Measurements from ENCODE around the gene ST8SIA1. TPM values are rescaled to one million over a fixed set of nuclear protein-coding genes. Genes with fewer than 3 reads are reported as not detected.

The ST8SIA1 gene
- polyA plus RNA-seq, 1 of the 3 experiments (the other 2 are of a cell fraction), result 0.12 TPM

DNA sequence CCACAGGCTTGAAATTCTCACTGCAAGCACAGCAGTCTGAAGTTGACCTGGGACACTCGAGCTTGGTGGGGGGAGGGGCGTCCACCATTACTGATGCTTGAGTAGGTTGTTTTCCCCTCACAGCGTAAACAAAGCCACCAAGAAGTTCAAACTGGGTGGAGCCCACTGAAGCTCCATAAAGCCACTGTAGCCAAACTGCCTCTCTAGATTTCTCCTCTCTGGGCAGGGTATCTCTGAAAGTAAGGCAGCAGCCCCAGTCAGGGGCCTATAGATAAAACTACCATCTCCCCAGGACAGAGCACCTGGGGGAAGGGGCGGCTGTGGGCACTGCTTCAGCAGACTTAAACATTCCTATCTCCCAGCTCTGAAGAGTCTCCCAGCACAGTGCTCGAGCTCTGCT, 31.7 kb upstream of the ST8SIA1 start:
- CTCF ChIA-PET, result interaction anchor here (0.6 to 1.6 kb wide), 2 partner anchors 31 to 184 kb away, joined by 3 read pairs; no protein-coding TSS in a partner anchor
- Histone ChIP-seq H3F3A (replicated peaks; ENCODE audit: insufficient read depth) (no peaks in the 10 kb centered on the region), H3K9me2 (0 out of 2 replicates have a peak, but pooled peaks cover 4% of the 10 kb centered on the region), H3K27me3 (ENCODE audit: insufficient read depth) (no peaks in the 10 kb centered on the region), H3K9ac (no peak overlapping the region), H3K9me3 (no peaks in the 10 kb centered on the region), H3K27ac (ENCODE audit: low read depth in 2 of 2, low read length in 1 of 2) (no peak overlapping the region), H4K20me1 (ENCODE audit: insufficient read depth) (no peaks in the 10 kb centered on the region), H3K36me3 (replicated peaks in 1 of 2; ENCODE audit: control insufficient read depth in 1 of 2, insufficient read depth in 2 of 2, low read length in 1 of 2) (no peaks in the 10 kb centered on the region), H3K4me3 (ENCODE audit: low read depth in 2 of 2, low read length in 1 of 2) (no peak overlapping the region), H3K4me2 (no peak overlapping the region), H3K79me2 (ENCODE audit: insufficient read depth) (no peaks in the 10 kb centered on the region), H3K4me1 (ENCODE audit: control insufficient read depth in 1 of 2, insufficient read depth in 2 of 2, low read depth in 1 of 2, low read length in 1 of 2) (no peaks in the 10 kb centered on the region), H2AFZ (ENCODE audit: low read depth) (no peak overlapping the region)
- DNase-seq, result no peak
- 11% methylated on average over 3 of the region's 5 CpGs for WGBS (ENCODE audit: low lambda C conversion rate)
- TF ChIP-seq FOXJ3 (CRISPR knock-in tag; IDR thresholded peaks at IDR 0.05) (no peak), NRF1 (IDR thresholded peaks at IDR 0.05; ENCODE audit: low read depth, low read length) (no peak), EZH2phosphoT487 (IDR thresholded peaks at IDR 0.05; ENCODE audit: borderline replicate concordance, low read depth) (no peak), TEAD4 (IDR thresholded peaks at IDR 0.05; ENCODE audit: borderline replicate concordance, insufficient read depth) (no peak), SIN3A (IDR thresholded peaks at IDR 0.05; ENCODE audit: borderline replicate concordance, low read depth, low read length) (no peak), GABPA (IDR thresholded peaks at IDR 0.05; ENCODE audit: low read depth) (no peak), NFIC (IDR thresholded peaks at IDR 0.05; ENCODE audit: borderline replicate concordance) (no peak), EP300 (IDR thresholded peaks at IDR 0.05; ENCODE audit: borderline replicate concordance in 1 of 2, low read depth in 1 of 2, low read length in 1 of 2) (no peak), FOSL2 (IDR thresholded peaks at IDR 0.05; ENCODE audit: borderline replicate concordance, low read depth) (no peak), MXI1 (IDR thresholded peaks at IDR 0.05; ENCODE audit: low read depth, low read length) (no peak), MEF2A (IDR thresholded peaks at IDR 0.05; ENCODE audit: borderline replicate concordance, low read depth) (no peak), ELF1 (IDR thresholded peaks at IDR 0.05) (no peak), RCOR1 (IDR thresholded peaks at IDR 0.05; ENCODE audit: low read length) (no peak), CHD2 (IDR thresholded peaks at IDR 0.05; ENCODE audit: low read length, partially characterized antibody) (no peak), TAF1 (IDR thresholded peaks at IDR 0.05; ENCODE audit: borderline replicate concordance, low read depth, low read length) (no peak)
- TF ChIP-seq, protein P1, sequence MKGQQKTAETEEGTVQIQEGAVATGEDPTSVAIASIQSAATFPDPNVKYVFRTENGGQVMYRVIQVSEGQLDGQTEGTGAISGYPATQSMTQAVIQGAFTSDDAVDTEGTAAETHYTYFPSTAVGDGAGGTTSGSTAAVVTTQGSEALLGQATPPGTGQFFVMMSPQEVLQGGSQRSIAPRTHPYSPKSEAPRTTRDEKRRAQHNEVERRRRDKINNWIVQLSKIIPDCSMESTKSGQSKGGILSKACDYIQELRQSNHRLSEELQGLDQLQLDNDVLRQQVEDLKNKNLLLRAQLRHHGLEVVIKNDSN (IDR thresholded peaks at IDR 0.05; ENCODE audit: borderline replicate concordance, low read depth), result no peak
- TF ChIP-seq, protein P2, sequence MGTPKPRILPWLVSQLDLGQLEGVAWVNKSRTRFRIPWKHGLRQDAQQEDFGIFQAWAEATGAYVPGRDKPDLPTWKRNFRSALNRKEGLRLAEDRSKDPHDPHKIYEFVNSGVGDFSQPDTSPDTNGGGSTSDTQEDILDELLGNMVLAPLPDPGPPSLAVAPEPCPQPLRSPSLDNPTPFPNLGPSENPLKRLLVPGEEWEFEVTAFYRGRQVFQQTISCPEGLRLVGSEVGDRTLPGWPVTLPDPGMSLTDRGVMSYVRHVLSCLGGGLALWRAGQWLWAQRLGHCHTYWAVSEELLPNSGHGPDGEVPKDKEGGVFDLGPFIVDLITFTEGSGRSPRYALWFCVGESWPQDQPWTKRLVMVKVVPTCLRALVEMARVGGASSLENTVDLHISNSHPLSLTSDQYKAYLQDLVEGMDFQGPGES (IDR thresholded peaks at IDR 0.05; ENCODE audit: low read depth, low read length), result no peak
- TF ChIP-seq, protein P3, sequence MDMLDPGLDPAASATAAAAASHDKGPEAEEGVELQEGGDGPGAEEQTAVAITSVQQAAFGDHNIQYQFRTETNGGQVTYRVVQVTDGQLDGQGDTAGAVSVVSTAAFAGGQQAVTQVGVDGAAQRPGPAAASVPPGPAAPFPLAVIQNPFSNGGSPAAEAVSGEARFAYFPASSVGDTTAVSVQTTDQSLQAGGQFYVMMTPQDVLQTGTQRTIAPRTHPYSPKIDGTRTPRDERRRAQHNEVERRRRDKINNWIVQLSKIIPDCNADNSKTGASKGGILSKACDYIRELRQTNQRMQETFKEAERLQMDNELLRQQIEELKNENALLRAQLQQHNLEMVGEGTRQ (IDR thresholded peaks at IDR 0.05; ENCODE audit: borderline replicate concordance, low read depth, low read length), result no peak
- TF ChIP-seq, protein P4, sequence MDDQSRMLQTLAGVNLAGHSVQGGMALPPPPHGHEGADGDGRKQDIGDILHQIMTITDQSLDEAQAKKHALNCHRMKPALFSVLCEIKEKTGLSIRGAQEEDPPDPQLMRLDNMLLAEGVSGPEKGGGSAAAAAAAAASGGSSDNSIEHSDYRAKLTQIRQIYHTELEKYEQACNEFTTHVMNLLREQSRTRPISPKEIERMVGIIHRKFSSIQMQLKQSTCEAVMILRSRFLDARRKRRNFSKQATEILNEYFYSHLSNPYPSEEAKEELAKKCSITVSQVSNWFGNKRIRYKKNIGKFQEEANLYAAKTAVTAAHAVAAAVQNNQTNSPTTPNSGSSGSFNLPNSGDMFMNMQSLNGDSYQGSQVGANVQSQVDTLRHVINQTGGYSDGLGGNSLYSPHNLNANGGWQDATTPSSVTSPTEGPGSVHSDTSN (IDR thresholded peaks at IDR 0.05), result no peak
- TF ChIP-seq, protein P5, sequence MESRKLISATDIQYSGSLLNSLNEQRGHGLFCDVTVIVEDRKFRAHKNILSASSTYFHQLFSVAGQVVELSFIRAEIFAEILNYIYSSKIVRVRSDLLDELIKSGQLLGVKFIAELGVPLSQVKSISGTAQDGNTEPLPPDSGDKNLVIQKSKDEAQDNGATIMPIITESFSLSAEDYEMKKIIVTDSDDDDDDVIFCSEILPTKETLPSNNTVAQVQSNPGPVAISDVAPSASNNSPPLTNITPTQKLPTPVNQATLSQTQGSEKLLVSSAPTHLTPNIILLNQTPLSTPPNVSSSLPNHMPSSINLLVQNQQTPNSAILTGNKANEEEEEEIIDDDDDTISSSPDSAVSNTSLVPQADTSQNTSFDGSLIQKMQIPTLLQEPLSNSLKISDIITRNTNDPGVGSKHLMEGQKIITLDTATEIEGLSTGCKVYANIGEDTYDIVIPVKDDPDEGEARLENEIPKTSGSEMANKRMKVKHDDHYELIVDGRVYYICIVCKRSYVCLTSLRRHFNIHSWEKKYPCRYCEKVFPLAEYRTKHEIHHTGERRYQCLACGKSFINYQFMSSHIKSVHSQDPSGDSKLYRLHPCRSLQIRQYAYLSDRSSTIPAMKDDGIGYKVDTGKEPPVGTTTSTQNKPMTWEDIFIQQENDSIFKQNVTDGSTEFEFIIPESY (IDR thresholded peaks at IDR 0.05; ENCODE audit: borderline replicate concordance, low read depth), result no peak
- POLR2A ChIA-PET, result no interaction called here
